Endodermal cell (in vitro differentiated cells): ENCODE results near the gene ZNF85. TPM values are rescaled to one million over a fixed set of nuclear protein-coding genes. Genes with fewer than 3 reads are reported as not detected.

Experiments used
- DNase-seq: peaks from one replicate; pipeline ENCODE4 v3.0.0-alpha.2; 2017
- H3K27ac ChIP-seq: 2 replicates; pipeline ENCODE4 v1.5.1; 2013; ENCODE audit warnings: mild to moderate bottlenecking, low read depth, low read length, moderate library complexity
- H3K27me3 ChIP-seq: 2 replicates; pipeline ENCODE4 v1.6.1; 2013; ENCODE audit warnings: mild to moderate bottlenecking, low read length, moderate library complexity; ENCODE audit not compliant: insufficient read depth, control insufficient read depth, poor library complexity, severe bottlenecking
- H3K36me3 ChIP-seq: 2 replicates; pipeline ENCODE4 v1.7.0; 2013; ENCODE audit warnings: mild to moderate bottlenecking, low read length, moderate library complexity; ENCODE audit not compliant: control insufficient read depth, insufficient read depth
- H3K4me1 ChIP-seq: one replicate; pipeline ENCODE4 v1.7.0; 2013; ENCODE audit warnings: low read length; ENCODE audit not compliant: control insufficient read depth, insufficient read depth
- H3K4me3 ChIP-seq: 2 replicates; pipeline ENCODE4 v1.5.1; 2013; ENCODE audit warnings: mild to moderate bottlenecking, low read length, moderate library complexity
- H3K9ac ChIP-seq: 2 replicates; pipeline ENCODE4 v1.6.1; 2013; ENCODE audit warnings: mild to moderate bottlenecking, low read length, moderate library complexity; ENCODE audit not compliant: poor library complexity, severe bottlenecking; ENCODE audit errors: extremely low read depth
- H3K9me3 ChIP-seq: 2 replicates; pipeline ENCODE4 v1.6.1; 2013; ENCODE audit warnings: mild to moderate bottlenecking, low read length, moderate library complexity; ENCODE audit not compliant: control insufficient read depth
- H3K27ac Mint-ChIP-seq: 2 replicates; pipeline ENCODE4 v1.8.0; 2020; ENCODE audit warnings: mixed read lengths
- H3K27me3 Mint-ChIP-seq: 2 replicates; pipeline ENCODE4 v1.8.0; 2021; ENCODE audit warnings: mild to moderate bottlenecking, mixed read lengths; ENCODE audit not compliant: insufficient read depth
- H3K36me3 Mint-ChIP-seq: 2 replicates; pipeline ENCODE4 v1.8.0; 2020; ENCODE audit warnings: low read depth, mixed read lengths
- H3K4me1 Mint-ChIP-seq: 2 replicates; pipeline ENCODE4 v1.8.0; 2020; ENCODE audit warnings: mixed read lengths
- H3K4me3 Mint-ChIP-seq: 2 replicates; pipeline ENCODE4 v1.8.0; 2020; ENCODE audit warnings: mild to moderate bottlenecking, moderate library complexity, mixed read lengths
- H3K9me3 Mint-ChIP-seq: 2 replicates; pipeline ENCODE4 v1.8.0; 2020; ENCODE audit warnings: mild to moderate bottlenecking, mixed read lengths
- WGBS, 2 experiments: methylation state at CpG; one replicate each; pipeline versions ENCODE4 v1.1.5 to v1.1.7; 2013; ENCODE audit warnings: missing lambda C conversion rate in 2 of 2, mixed read lengths in 1 of 2; ENCODE audit not compliant: insufficient coverage in 1 of 2, insufficient read length in 1 of 2; 5-methylcytosine and 5-hydroxymethylcytosine counted together
- long read RNA-seq, 4 experiments: library from polyadenylated mRNA in 2 of 4; library from RNA in 1 of 4; library from capped mRNA in 1 of 4; stranded (forward) in 3 of 4; unstranded in 1 of 4; transcript quantifications; one replicate each; pipeline ENCODE4 v2.0.0, GENCODE V29; 2020 to 2021; ENCODE audit warnings: inconsistent platforms in 1 of 4
- polyA plus RNA-seq, 2 experiments: library from polyadenylated mRNA; stranded (reverse); fragments of 50-300 nt; gene quantifications; one replicate each; pipeline ENCODE4 v1.2.3, GENCODE V29; 2013
- total RNA-seq, 2 donors: library from RNA; stranded (reverse); fragmentation: NEBNext Ultra II Directional in 1 of 2; extraction: Animal tissue kit (Norgen Biotek cat#: 25700) in 1 of 2; gene quantifications; 2 replicates in 1 of 2; 3 replicates in 1 of 2; pipeline ENCODE4 v1.2.1, GENCODE V29; 2021
- TF ChIP-seq, protein P1 (sequence below): fragments of 200-600 bp; sonication (generic); conservative IDR thresholded peaks from 2 replicates; pipeline ENCODE4 v1.5.0; 2021; ENCODE audit warnings: antibody characterized with exemption, mild to moderate bottlenecking

Gene ZNF85
- 10 to 100 TPM; 22.6 to 27.8 TPM for total RNA-seq
- polyA plus RNA-seq (2013, experiment 1 of 2): 18.9 TPM
- 22.2 TPM for polyA plus RNA-seq (2013, experiment 2 of 2)
- long read RNA-seq, experiment 1, partial matches to known transcripts: 0 of 10 reads
- long read RNA-seq, experiment 1, other reads (novel, unspliced or antisense): 4 of 10 reads
- long read RNA-seq, experiment 2, transcript ZNF85-201 (4 exons, 1,531 nt): minor isoform, 6 of 19 reads
- long read RNA-seq, experiment 2, transcript ZNF85-202 (4 exons, 2,296 nt): major isoform, 8 of 19 reads
- long read RNA-seq, experiment 2, partial matches to known transcripts: 0 of 19 reads
- long read RNA-seq, experiment 2, other reads (novel, unspliced or antisense): 3 of 19 reads
- long read RNA-seq, experiment 3, transcript ZNF85-202 (4 exons, 2,296 nt): major isoform, 30 of 66 reads
- long read RNA-seq, experiment 3, transcript ZNF85-211 (3 exons, 549 nt): minor isoform, 8 of 66 reads
- long read RNA-seq, experiment 3, transcript ZNF85-201 (4 exons, 1,531 nt): minor isoform, 7 of 66 reads
- long read RNA-seq, experiment 3, partial matches to known transcripts: 2 of 66 reads
- long read RNA-seq, experiment 3, other reads (novel, unspliced or antisense): 14 of 66 reads
- long read RNA-seq, experiment 4, transcript ZNF85-202 (4 exons, 2,296 nt): minor isoform, 11 of 27 reads
- long read RNA-seq, experiment 4, transcript ZNF85-201 (4 exons, 1,531 nt): major isoform, 12 of 27 reads
- long read RNA-seq, experiment 4, partial matches to known transcripts: 2 of 27 reads
- long read RNA-seq, experiment 4, other reads (novel, unspliced or antisense): 1 of 27 reads

- H3K36me3 Mint-ChIP-seq: peaks cover 24% of the 10 kb centered on the region
These were observed at the start of gene ZNF85 for GRCh38 chr19:20923077-20923871. Gene ZNF85, plus strand, starts transcription at chr19:20923251. Its CDS starts 150 bp downstream, at chr19:20923401.

GRCh38 chr19:20879501-20879900, 43.5 kb upstream of the ZNF85 start:
- DNase-seq: no peak
- Mint-ChIP-seq H3K36me3 (peaks cover 2% of the 10 kb centered on the region), H3K4me1 (no peaks in the 10 kb centered on the region), H3K9me3 (peaks cover 100% of the 10 kb centered on the region), H3K27ac (no peak overlapping the region), H3K4me3 (no peak overlapping the region), H3K27me3 (peaks cover under 1% of the 10 kb centered on the region)
- no peaks in the 10 kb centered on the region for H3K36me3 ChIP-seq
- H3K27ac ChIP-seq: no peak overlapping the region
- TF ChIP-seq, protein P1, sequence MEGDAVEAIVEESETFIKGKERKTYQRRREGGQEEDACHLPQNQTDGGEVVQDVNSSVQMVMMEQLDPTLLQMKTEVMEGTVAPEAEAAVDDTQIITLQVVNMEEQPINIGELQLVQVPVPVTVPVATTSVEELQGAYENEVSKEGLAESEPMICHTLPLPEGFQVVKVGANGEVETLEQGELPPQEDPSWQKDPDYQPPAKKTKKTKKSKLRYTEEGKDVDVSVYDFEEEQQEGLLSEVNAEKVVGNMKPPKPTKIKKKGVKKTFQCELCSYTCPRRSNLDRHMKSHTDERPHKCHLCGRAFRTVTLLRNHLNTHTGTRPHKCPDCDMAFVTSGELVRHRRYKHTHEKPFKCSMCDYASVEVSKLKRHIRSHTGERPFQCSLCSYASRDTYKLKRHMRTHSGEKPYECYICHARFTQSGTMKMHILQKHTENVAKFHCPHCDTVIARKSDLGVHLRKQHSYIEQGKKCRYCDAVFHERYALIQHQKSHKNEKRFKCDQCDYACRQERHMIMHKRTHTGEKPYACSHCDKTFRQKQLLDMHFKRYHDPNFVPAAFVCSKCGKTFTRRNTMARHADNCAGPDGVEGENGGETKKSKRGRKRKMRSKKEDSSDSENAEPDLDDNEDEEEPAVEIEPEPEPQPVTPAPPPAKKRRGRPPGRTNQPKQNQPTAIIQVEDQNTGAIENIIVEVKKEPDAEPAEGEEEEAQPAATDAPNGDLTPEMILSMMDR: no peak
- H3K9me3 ChIP-seq: peaks cover 94% of the 10 kb centered on the region
- 75 to 92% methylated on average over 1 of the region's 1 CpG for WGBS, 2 experiments
- H3K27me3 ChIP-seq: no peaks in the 10 kb centered on the region
- H3K9ac ChIP-seq: no peak overlapping the region
- H3K4me3 ChIP-seq: no peak overlapping the region
- no peaks in the 10 kb centered on the region for H3K4me1 ChIP-seq

More at GRCh38 chr19:20923077-20923871, at the start of gene ZNF85:
- no peaks in the 10 kb centered on the region for H3K27me3 Mint-ChIP-seq
- 0 to 1% methylated on average over 17 to 38 of the region's 38 CpGs for WGBS, 2 experiments
- peak within 1 kb of the TSS; percentile 97 for H3K9ac ChIP-seq
- peak within 1 kb of the TSS; percentile 96 for H3K4me3 ChIP-seq
- peak; percentile 98 for DNase-seq
- H3K36me3 ChIP-seq: peaks cover 6% of the 10 kb centered on the region
- H3K4me3 Mint-ChIP-seq: peak within 1 kb of the TSS; percentile 98
- no peaks in the 10 kb centered on the region for H3K4me1 ChIP-seq
- peak within 1 kb of the TSS; percentile 99 for H3K27ac ChIP-seq
- H3K4me1 Mint-ChIP-seq: peaks cover 9% of the 10 kb centered on the region
- TF ChIP-seq, protein P1: no peak
- H3K27me3 ChIP-seq: no peaks in the 10 kb centered on the region
- H3K9me3 ChIP-seq: peaks cover 10% of the 10 kb centered on the region
- H3K27ac Mint-ChIP-seq: peak within 1 kb of the TSS; percentile 99
- peaks cover 12% of the 10 kb centered on the region for H3K9me3 Mint-ChIP-seq

- TF ChIP-seq, protein P1: no peak
- Mint-ChIP-seq H3K27me3 (peaks cover 3% of the 10 kb centered on the region), H3K4me1 (no peaks in the 10 kb centered on the region), H3K4me3 (no peak overlapping the region), H3K36me3 (no peaks in the 10 kb centered on the region), H3K9me3 (peaks cover 82% of the 10 kb centered on the region), H3K27ac (no peak overlapping the region)
- Histone ChIP-seq H3K4me1 (no peaks in the 10 kb centered on the region), H3K4me3 (no peak overlapping the region), H3K36me3 (no peaks in the 10 kb centered on the region), H3K9ac (no peak overlapping the region), H3K27me3 (no peaks in the 10 kb centered on the region), H3K27ac (no peak overlapping the region), H3K9me3 (peaks cover 27% of the 10 kb centered on the region)
- WGBS, 2 experiments: 54 to 86% methylated on average over 3 of the region's 3 CpGs
- no peak for DNase-seq
These were observed 10.1 kb upstream of the ZNF85 start for GRCh38 chr19:20912973-20913372.
